HepG2 (cell line): Measurements from ENCODE around the gene TIMM17A. TPM values are rescaled to one million over a fixed set of nuclear protein-coding genes. Genes with fewer than 3 reads are reported as not detected.

ENCODE experiments used
- ATAC-seq: fragments of 200-7000 bp; cut with Tn5 transposase; 3 replicates; pipeline ENCODE4 v1.9.1; 2020; ENCODE audit warnings: mild to moderate bottlenecking, moderate library complexity
- BruUV-seq: library from RNA; stranded (reverse); fragments of 400-500 nt; replicated peaks from 2 replicates; lab custom pipeline; 2021; lab: Mats Ljungman, UMichigan
- CTCF ChIA-PET: fragments of 300-600 bp; formaldehyde crosslinking; extraction: SDS; loops from one replicate; lab custom pipeline; 2021; ENCODE audit warnings: low total read pairs, inconsistent platforms, low intra/inter-chr PET ratio; lab: Yijun Ruan, JAX
- POLR2A ChIA-PET: fragments of 350-600 bp; sonication (Branson Sonifier 250); formaldehyde crosslinking; loops from one replicate; lab custom pipeline; 2020; ENCODE audit warnings: antibody characterized with exemption, inconsistent platforms; lab: Yijun Ruan, JAX
- DNase-seq: peaks from one replicate; pipeline ENCODE4 v3.0.0-alpha.2; 2015; ENCODE audit warnings: low spot score
- FAIRE-seq: peaks from 3 replicates; lab custom pipeline; 2011; peaks lifted over from hg19 to GRCh38; lab: Jason Lieb, UNC
- H2AFZ ChIP-seq: one replicate; pipeline ENCODE4 v1.6.1; 2011; ENCODE audit warnings: low read length, inconsistent platforms
- H3K27ac ChIP-seq: fragments of 300-600 bp; 3 replicates; pipeline ENCODE4 v1.8.0; 2011; ENCODE audit warnings: mixed run types, mild to moderate bottlenecking, mixed read lengths, low read length, inconsistent platforms; ENCODE audit not compliant: insufficient read depth; ENCODE audit errors: extremely low read length
- H3K27me3 ChIP-seq, 2 experiments: fragments of 200-600 bp in 1 of 2; 2 replicates in 1 of 2; 3 replicates in 1 of 2; pipeline versions ENCODE4 v1.6.0 to v1.8.0; 2011; ENCODE audit warnings: low read length in 2 of 2, mild to moderate bottlenecking in 2 of 2, moderate library complexity in 2 of 2, inconsistent platforms in 1 of 2; ENCODE audit not compliant: insufficient read depth in 2 of 2, control insufficient read depth in 1 of 2
- H3K36me3 ChIP-seq, 2 experiments: fragments of 200-600 bp in 1 of 2; replicated peaks in 1 of 2; 2 replicates in 1 of 2; 3 replicates in 1 of 2; pipeline versions ENCODE4 v1.5.1 to v1.8.0; 2011; ENCODE audit warnings: low read length in 2 of 2, inconsistent platforms in 1 of 2; ENCODE audit not compliant: insufficient read depth in 2 of 2, control insufficient read depth in 1 of 2
- H3K4me1 ChIP-seq: 2 replicates; pipeline ENCODE4 v1.5.1; 2012; ENCODE audit warnings: low read length, inconsistent platforms; ENCODE audit not compliant: insufficient read depth
- H3K4me2 ChIP-seq: 2 replicates; pipeline ENCODE4 v1.6.0; 2011; ENCODE audit warnings: low read depth, low read length, inconsistent platforms
- H3K4me3 ChIP-seq, 3 experiments: fragments of 200-600 bp in 1 of 3; sonication (generic), shearing (Covaris generic) in 1 of 3; replicated peaks in 1 of 3; 2 replicates each; pipeline ENCODE4 v1.5.1; 2011 to 2016; ENCODE audit warnings: low read length in 3 of 3, inconsistent platforms in 2 of 3, low read depth in 2 of 3, mild to moderate bottlenecking in 2 of 3, control low read depth in 1 of 3, mixed read lengths in 1 of 3; ENCODE audit not compliant: insufficient read depth in 1 of 3
- H3K79me2 ChIP-seq: one replicate; pipeline ENCODE4 v1.6.1; 2011; ENCODE audit warnings: low read length, inconsistent platforms; ENCODE audit not compliant: insufficient read depth
- H3K9ac ChIP-seq: 2 replicates; pipeline ENCODE4 v1.6.0; 2011; ENCODE audit warnings: mild to moderate bottlenecking, low read depth, low read length, inconsistent platforms; ENCODE audit not compliant: insufficient read depth
- H3K9me3 ChIP-seq: 2 replicates; pipeline ENCODE4 v1.5.1; 2012; ENCODE audit warnings: mild to moderate bottlenecking, low read length
- H4K20me1 ChIP-seq: 2 replicates; pipeline ENCODE4 v1.6.0; 2011; ENCODE audit warnings: inconsistent platforms, mild to moderate bottlenecking, low read length, moderate library complexity; ENCODE audit not compliant: insufficient read depth
- CHCHD3 ChIP-seq: sonication (generic); formaldehyde crosslinking; IDR thresholded peaks from 2 replicates; pipeline ENCODE4 v1.8.0; 2022; ENCODE audit warnings: mild to moderate bottlenecking, missing genetic modification reagents, moderate library complexity
- DR1 ChIP-seq: sonication (generic); formaldehyde crosslinking; IDR thresholded peaks from 2 replicates; pipeline ENCODE4 v1.8.0; 2021; ENCODE audit warnings: mild to moderate bottlenecking, missing genetic modification reagents, inconsistent platforms
- EP300 ChIP-seq, 3 experiments: sonication (generic) in 1 of 3; formaldehyde crosslinking in 1 of 3; IDR thresholded peaks; 2 replicates each; pipeline versions ENCODE4 v1.5.1 to v1.6.1; 2011 to 2020; ENCODE audit warnings: low read depth in 2 of 3, low read length in 2 of 3, borderline replicate concordance in 1 of 3, improper control_type of control experiment in 1 of 3, mild to moderate bottlenecking in 1 of 3, missing genetic modification reagents in 1 of 3, moderate library complexity in 1 of 3
- HMG20B ChIP-seq: conservative IDR thresholded peaks from 2 replicates; pipeline ENCODE4 v1.6.1; 2016; ENCODE audit warnings: missing genetic modification reagents, missing compliant biosample characterization
- HMGA1 ChIP-seq: sonication (generic); formaldehyde crosslinking; conservative IDR thresholded peaks from 2 replicates; pipeline ENCODE4 v1.4.0; 2020; ENCODE audit warnings: missing genetic modification reagents
- KDM4B ChIP-seq: sonication (generic); formaldehyde crosslinking; IDR thresholded peaks from 2 replicates; pipeline ENCODE4 v1.4.0; 2020; ENCODE audit warnings: missing genetic modification reagents
- PCBP2 ChIP-seq: fragments of 200-400 bp; formaldehyde crosslinking; optimal IDR thresholded peaks from 2 replicates; pipeline ENCODE3; 2018; ENCODE audit warnings: low read length, low read depth; ENCODE audit not compliant: poor library complexity, severe bottlenecking
- ZFP37 ChIP-seq: sonication (generic); formaldehyde crosslinking; IDR thresholded peaks from 2 replicates; pipeline ENCODE4 v1.4.0; 2020; ENCODE audit warnings: missing genetic modification reagents, borderline replicate concordance
- ZNF292 ChIP-seq: sonication (generic); formaldehyde crosslinking; IDR thresholded peaks from 2 replicates; pipeline ENCODE4 v1.8.1; 2022; ENCODE audit warnings: mild to moderate bottlenecking, low read depth, missing genetic modification reagents, borderline replicate concordance
- ZNF547 ChIP-seq: sonication (generic); formaldehyde crosslinking; IDR thresholded peaks from 2 replicates; pipeline ENCODE4 v1.5.1; 2020; ENCODE audit warnings: mild to moderate bottlenecking, missing genetic modification reagents
- WGBS: methylation state at CpG from one replicate; pipeline ENCODE4 v1.1.6; 2017; ENCODE audit warnings: low lambda C conversion rate; 5-methylcytosine and 5-hydroxymethylcytosine counted together
- in situ Hi-C: cut with HindIII; loops from 2 replicates; pipeline ENCODE4 v1.10.0; 2017; ENCODE audit warnings: low pct_unique_long_range_greater_than_20kb; ENCODE audit not compliant: extremely low pct_ligation_motif_present
- intact Hi-C: fragments of 100-400 bp; cut with micrococcal nuclease; formaldehyde crosslinking; loops from one replicate; pipeline ENCODE4 v1.10.0; 2022; ENCODE audit not compliant: unreplicated experiment
- polyA plus RNA-seq, 8 experiments: library from polyadenylated mRNA; depleted of rRNA in 3 of 8; stranded (reverse) in 7 of 8; unstranded in 1 of 8; fragments of >200 nt; fragmentation: Illumina TruSeq in 4 of 8; extraction: Trizol in 4 of 8; gene quantifications; 2 replicates each; pipeline versions ENCODE4 v1.2.1 to v1.2.3, GENCODE V29; 2011 to 2016; ENCODE audit warnings: low read depth in 4 of 8, missing spikeins in 1 of 8, mixed read lengths in 1 of 8; ENCODE audit not compliant: insufficient read depth in 1 of 8
- total RNA-seq, 5 experiments: library from RNA; depleted of rRNA; stranded (reverse); fragments of >200 nt; fragmentation: Illumina TruSeq; extraction: Trizol; gene quantifications; 2 replicates each; pipeline ENCODE4 v1.2.3, GENCODE V29; 2016; ENCODE audit warnings: low read depth in 1 of 5
- TF ChIP-seq, protein P1 (sequence below): sonication (generic); formaldehyde crosslinking; IDR thresholded peaks from 2 replicates; pipeline ENCODE4 v1.4.0; 2020; ENCODE audit warnings: missing genetic modification reagents
- TF ChIP-seq, protein P2 (sequence below): sonication (generic); formaldehyde crosslinking; IDR thresholded peaks from 2 replicates; pipeline ENCODE4 v1.5.1; 2020; ENCODE audit warnings: mild to moderate bottlenecking, missing genetic modification reagents, moderate library complexity
- TF ChIP-seq, protein P3 (sequence below): IDR thresholded peaks from 2 replicates; pipeline ENCODE4 v1.6.1; 2016; ENCODE audit warnings: mild to moderate bottlenecking, missing biosample characterization, missing genetic modification reagents
- TF ChIP-seq, protein P4 (sequence below): sonication (generic); formaldehyde crosslinking; IDR thresholded peaks from 2 replicates; pipeline ENCODE4 v1.4.0; 2020; ENCODE audit warnings: missing genetic modification reagents
- TF ChIP-seq, protein P5 (sequence below): sonication (generic); formaldehyde crosslinking; conservative IDR thresholded peaks from 2 replicates; pipeline ENCODE4 v1.4.0; 2020; ENCODE audit warnings: missing genetic modification reagents

TIMM17A gene
- total and polyA plus RNA-seq, 2 of the 13 experiments (the other 11 are each of a cell fraction or from before 2014, with no cell fraction given): 50.8 to 97.8 TPM

DNA sequence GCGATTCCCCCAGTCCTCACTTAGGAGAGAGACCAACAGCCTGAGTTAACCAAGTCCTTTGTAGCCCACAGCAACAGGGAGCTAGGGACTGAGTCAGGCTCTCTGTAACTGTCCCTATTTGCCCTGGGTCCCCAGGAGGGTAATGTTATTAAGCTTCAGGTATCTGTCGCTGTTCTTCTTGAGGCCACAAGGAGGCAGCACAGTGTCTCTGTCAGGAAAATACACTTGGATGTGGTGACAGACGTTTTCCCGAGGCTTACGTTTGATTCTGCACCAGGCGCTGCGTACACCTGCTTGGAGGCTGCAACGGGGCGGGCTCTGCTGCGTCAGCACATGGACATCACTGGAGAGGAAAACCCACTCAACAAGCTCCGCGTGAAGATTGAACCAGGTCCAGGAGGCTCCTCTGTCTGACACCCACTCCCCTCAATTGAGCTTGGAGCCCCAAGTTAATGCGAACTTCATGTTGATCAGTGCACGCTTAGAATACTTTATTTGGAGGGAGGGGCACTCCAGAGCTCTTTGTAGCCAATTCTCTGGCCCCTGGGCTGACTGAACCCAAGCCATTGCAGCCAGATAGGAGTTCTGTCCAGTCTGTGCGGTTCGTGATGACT lies 44.4 kb downstream of the TIMM17A start (continued):
- TF ChIP-seq PCBP2 (no peak), HMG20B (no peak)
- TF ChIP-seq, protein P1, sequence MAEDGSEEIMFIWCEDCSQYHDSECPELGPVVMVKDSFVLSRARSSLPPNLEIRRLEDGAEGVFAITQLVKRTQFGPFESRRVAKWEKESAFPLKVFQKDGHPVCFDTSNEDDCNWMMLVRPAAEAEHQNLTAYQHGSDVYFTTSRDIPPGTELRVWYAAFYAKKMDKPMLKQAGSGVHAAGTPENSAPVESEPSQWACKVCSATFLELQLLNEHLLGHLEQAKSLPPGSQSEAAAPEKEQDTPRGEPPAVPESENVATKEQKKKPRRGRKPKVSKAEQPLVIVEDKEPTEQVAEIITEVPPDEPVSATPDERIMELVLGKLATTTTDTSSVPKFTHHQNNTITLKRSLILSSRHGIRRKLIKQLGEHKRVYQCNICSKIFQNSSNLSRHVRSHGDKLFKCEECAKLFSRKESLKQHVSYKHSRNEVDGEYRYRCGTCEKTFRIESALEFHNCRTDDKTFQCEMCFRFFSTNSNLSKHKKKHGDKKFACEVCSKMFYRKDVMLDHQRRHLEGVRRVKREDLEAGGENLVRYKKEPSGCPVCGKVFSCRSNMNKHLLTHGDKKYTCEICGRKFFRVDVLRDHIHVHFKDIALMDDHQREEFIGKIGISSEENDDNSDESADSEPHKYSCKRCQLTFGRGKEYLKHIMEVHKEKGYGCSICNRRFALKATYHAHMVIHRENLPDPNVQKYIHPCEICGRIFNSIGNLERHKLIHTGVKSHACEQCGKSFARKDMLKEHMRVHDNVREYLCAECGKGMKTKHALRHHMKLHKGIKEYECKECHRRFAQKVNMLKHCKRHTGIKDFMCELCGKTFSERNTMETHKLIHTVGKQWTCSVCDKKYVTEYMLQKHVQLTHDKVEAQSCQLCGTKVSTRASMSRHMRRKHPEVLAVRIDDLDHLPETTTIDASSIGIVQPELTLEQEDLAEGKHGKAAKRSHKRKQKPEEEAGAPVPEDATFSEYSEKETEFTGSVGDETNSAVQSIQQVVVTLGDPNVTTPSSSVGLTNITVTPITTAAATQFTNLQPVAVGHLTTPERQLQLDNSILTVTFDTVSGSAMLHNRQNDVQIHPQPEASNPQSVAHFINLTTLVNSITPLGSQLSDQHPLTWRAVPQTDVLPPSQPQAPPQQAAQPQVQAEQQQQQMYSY (CRISPR knock-in tag): no peak

DNA sequence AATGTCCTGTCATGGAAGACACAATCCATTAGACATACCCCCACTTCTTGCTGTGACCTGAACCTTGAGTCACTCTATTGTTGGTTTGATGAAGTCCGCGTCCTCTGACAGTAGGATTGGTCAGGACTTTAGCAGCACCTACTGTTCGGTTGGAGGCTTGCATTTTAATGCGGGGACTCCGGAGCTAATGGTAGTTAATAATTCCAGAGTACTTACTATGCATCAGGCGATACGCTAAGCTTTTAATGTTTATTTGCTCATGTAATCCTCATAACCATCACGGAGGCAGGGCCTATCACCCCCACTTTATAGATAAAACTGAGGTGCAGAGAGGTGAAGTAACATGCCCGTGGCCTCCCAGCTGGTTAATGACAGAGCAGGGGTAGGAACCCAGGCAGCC lies 47.2 kb downstream of the TIMM17A start:
- in situ Hi-C loops (no loop called here), intact Hi-C loops (no loop called here)
- Histone ChIP-seq H3K4me2 (no peak overlapping the region), H3K36me3 (peaks cover 17 to 59% of the 10 kb centered on the region in 2 experiments), H3K4me1 (peaks cover 20% of the 10 kb centered on the region), H2AFZ (no peak overlapping the region), H3K9me3 (no peaks in the 10 kb centered on the region), H3K4me3 (no peak overlapping the region), H4K20me1 (peaks cover 8% of the 10 kb centered on the region; the same call in 1 of the 2 replicates), H3K27ac (no peak overlapping the region), H3K9ac (no peak overlapping the region), H3K27me3 (no peaks in the 10 kb centered on the region), H3K79me2 (no peaks in the 10 kb centered on the region)
- 93% methylated on average over 9 of the region's 9 CpGs for WGBS
- BruUV-seq: no TSS peak
- DNase-seq (no peak), FAIRE-seq (no peak), ATAC-seq (no peak)
- CTCF ChIA-PET: no interaction called here
- POLR2A ChIA-PET: no interaction called here
- TF ChIP-seq KDM4B (CRISPR knock-in tag) (no peak), CHCHD3 (CRISPR knock-in tag) (no peak), DR1 (CRISPR knock-in tag) (no peak), ZNF292 (CRISPR knock-in tag) (no peak), ZNF547 (CRISPR knock-in tag) (no peak), EP300 (IDR thresholded peaks at IDR 0.05; ENCODE audit: low read depth in 2 of 2, low read length in 2 of 2) (no peak), EP300 (CRISPR knock-in tag; IDR thresholded peaks at IDR 0.05; ENCODE audit: borderline replicate concordance) (no peak), ZFP37 (CRISPR knock-in tag) (no peak), HMGA1 (CRISPR knock-in tag) (no peak)
- TF ChIP-seq, protein P2, sequence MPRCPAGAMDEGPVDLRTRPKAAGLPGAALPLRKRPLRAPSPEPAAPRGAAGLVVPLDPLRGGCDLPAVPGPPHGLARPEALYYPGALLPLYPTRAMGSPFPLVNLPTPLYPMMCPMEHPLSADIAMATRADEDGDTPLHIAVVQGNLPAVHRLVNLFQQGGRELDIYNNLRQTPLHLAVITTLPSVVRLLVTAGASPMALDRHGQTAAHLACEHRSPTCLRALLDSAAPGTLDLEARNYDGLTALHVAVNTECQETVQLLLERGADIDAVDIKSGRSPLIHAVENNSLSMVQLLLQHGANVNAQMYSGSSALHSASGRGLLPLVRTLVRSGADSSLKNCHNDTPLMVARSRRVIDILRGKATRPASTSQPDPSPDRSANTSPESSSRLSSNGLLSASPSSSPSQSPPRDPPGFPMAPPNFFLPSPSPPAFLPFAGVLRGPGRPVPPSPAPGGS (CRISPR knock-in tag): no peak
- TF ChIP-seq, protein P3, sequence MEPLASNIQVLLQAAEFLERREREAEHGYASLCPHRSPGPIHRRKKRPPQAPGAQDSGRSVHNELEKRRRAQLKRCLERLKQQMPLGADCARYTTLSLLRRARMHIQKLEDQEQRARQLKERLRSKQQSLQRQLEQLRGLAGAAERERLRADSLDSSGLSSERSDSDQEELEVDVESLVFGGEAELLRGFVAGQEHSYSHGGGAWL (CRISPR knock-in tag): no peak
- TF ChIP-seq, protein P4, sequence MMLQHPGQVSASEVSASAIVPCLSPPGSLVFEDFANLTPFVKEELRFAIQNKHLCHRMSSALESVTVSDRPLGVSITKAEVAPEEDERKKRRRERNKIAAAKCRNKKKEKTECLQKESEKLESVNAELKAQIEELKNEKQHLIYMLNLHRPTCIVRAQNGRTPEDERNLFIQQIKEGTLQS (CRISPR knock-in tag): no peak
- TF ChIP-seq, protein P5, sequence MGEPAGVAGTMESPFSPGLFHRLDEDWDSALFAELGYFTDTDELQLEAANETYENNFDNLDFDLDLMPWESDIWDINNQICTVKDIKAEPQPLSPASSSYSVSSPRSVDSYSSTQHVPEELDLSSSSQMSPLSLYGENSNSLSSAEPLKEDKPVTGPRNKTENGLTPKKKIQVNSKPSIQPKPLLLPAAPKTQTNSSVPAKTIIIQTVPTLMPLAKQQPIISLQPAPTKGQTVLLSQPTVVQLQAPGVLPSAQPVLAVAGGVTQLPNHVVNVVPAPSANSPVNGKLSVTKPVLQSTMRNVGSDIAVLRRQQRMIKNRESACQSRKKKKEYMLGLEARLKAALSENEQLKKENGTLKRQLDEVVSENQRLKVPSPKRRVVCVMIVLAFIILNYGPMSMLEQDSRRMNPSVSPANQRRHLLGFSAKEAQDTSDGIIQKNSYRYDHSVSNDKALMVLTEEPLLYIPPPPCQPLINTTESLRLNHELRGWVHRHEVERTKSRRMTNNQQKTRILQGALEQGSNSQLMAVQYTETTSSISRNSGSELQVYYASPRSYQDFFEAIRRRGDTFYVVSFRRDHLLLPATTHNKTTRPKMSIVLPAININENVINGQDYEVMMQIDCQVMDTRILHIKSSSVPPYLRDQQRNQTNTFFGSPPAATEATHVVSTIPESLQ (CRISPR knock-in tag): no peak
